NT2/D1 (cell line): ENCODE results near the gene SCUBE3.

Source experiments
- SUZ12 ChIP-seq: IDR thresholded peaks from 2 replicates; pipeline ENCODE4 v1.6.1; 2011; ENCODE audit not compliant: insufficient read length, insufficient read depth; ENCODE audit errors: extremely low read depth
- YY1 ChIP-seq: IDR thresholded peaks from 2 replicates; pipeline ENCODE4 v1.6.1; 2011; ENCODE audit not compliant: insufficient read length, insufficient read depth
- ZNF274 ChIP-seq: IDR thresholded peaks from 2 replicates; pipeline ENCODE4 v1.6.1; 2011; ENCODE audit warnings: mild to moderate bottlenecking, low read depth, low read length

- TF ChIP-seq YY1, result no peak
- TF ChIP-seq ZNF274, result no peak
- TF ChIP-seq SUZ12, result no peak
Measured at GRCh38 chr6:35185302-35185681, 28.5 kb upstream of the SCUBE3 start.
